GM13976 (cell line): ENCODE results near the gene TMEM144.

Source experiments
- DNase-seq: peaks from one replicate; pipeline ENCODE4 v3.0.0; 2012; ENCODE audit warnings: low spot score
- CTCF ChIP-seq: IDR thresholded peaks from 2 replicates; pipeline ENCODE4 v1.5.1; 2012; ENCODE audit warnings: borderline replicate concordance, mild to moderate bottlenecking; ENCODE audit not compliant: insufficient read depth; ENCODE audit errors: extremely low read depth, missing control alignments, control extremely low read depth
- in situ Hi-C: fragments of 300-500 bp; cut with MboI; formaldehyde crosslinking; loops from one replicate; pipeline ENCODE4 v1.12.0; 2022; ENCODE audit warnings: low sequenced_read_pairs, mixed read lengths, inconsistent platforms; ENCODE audit not compliant: unreplicated experiment

TMEM144 gene

GRCh38 chr4:158282252-158282651 is 72.0 kb downstream of the TMEM144 start:
- in situ Hi-C loops, result no loop called here
- DNase-seq, result no peak
- TF ChIP-seq CTCF, result no peak

GRCh38 chr4:158285429-158286216 is 75.3 kb downstream of the TMEM144 start:
- DNase-seq, result no peak
- TF ChIP-seq CTCF, result no peak
- in situ Hi-C loops, result no loop called here

- in situ Hi-C loops, result no loop called here
- no peak for TF ChIP-seq CTCF
- DNase-seq, result no peak
Observed at GRCh38 chr4:158290912-158291311, 80.6 kb downstream of the TMEM144 start.

- no peak for DNase-seq
- no peak for TF ChIP-seq CTCF
- in situ Hi-C loops, result no loop called here
Observed at GRCh38 chr4:158291334-158292055, 81.2 kb downstream of the TMEM144 start.

- no peak for DNase-seq
- no peak for TF ChIP-seq CTCF
- in situ Hi-C loops, result no loop called here
Observed at GRCh38 chr4:158292156-158292555, 81.9 kb downstream of the TMEM144 start.

GRCh38 chr4:158295053-158295452 is 84.8 kb downstream of the TMEM144 start:
- no peak for TF ChIP-seq CTCF
- DNase-seq, result no peak
- in situ Hi-C loops, result no loop called here
